GM19240 (cell line): ENCODE data around the gene BIRC2.
"Not testable (repeated sequence)": the region's sequence is repeated elsewhere in the genome, so short reads cannot be mapped to it uniquely, and the experiment has no call there.

ENCODE experiments used
- DNase-seq: peaks from one replicate; pipeline ENCODE4 v3.0.0; 2011; ENCODE audit warnings: low spot score; ENCODE audit not compliant: insufficient read length

BIRC2 gene

DNA sequence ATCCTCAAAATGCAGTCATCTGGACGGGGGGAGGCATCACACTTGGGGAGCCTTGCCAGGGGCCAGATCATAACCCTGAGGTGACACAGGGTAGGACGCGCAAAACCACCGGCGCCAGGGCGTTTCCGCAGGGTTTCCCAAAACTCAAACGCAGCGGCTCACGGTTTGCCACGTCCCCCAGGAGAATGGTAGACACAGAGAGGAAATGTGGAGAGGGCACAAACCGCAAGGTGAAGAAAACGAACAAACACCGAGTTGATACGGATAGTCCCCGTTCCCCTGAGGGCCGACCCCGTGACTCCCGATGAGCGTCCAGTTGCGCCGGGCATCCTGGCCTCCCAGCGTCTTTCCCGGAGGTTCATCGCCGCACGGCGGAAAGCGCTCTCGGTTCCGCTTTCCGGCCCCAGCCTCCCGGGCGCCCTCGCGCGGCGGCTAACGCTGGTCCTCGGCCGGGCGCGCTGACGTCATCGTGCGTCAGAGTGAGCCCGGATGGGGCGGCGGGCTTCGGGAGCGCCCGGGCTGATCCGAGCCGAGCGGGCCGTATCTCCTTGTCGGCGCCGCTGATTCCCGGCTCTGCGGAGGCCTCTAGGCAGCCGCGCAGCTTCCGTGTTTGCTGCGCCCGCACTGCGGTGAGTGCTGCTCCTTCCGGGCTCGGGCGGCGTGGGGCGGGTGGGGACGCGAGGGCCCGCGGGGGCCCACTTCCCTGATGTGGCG lies at the start of gene BIRC2:
Gene BIRC2, plus strand, starts transcription at position 467 of the 714 bp plus-strand sequence. CDS start 2,641 bp downstream, outside the sequence.
- peak; percentile 28 for DNase-seq

DNA sequence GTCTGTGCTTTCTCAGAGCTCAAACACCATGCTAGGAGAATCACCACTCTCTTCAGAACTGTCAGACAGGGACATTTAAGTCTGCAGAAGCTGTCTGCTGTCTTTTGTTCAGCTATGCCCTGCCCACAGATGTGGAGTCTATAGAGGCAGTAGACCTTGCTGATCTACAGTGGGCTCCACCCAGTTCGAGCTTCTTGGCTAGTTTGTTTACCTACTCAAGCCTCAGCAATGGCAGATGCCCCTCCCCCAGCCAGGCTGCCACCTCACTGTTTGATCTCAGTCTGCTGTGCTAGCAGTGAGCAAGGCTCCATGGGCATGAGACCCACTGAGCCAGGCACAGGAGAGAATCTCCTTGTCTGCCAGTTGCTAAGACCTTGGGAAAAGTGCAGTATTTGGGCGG lies 46.2 kb upstream of the BIRC2 start:
- DNase-seq, result not testable (repeated sequence)

DNA sequence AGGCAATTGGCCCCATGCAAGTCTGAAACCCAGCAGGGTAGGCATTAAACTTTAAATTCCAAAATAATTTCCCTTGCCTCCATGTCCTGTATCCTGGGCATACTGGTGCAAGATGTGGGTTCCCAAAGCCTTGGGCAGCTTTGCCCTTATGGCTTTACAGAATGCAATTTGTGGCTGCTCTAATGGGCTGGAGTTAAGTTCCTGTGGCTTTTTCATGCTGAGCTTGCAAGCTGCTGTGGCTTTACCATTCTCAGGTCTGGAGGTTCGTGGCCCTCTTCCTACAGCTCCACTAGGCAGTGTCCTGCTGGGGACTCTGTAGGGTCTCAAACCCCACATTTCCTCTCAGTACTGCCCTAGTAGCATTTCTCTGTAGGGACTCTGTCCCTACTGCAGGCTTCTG lies 44.8 kb upstream of the BIRC2 start:
- no peak for DNase-seq

DNA sequence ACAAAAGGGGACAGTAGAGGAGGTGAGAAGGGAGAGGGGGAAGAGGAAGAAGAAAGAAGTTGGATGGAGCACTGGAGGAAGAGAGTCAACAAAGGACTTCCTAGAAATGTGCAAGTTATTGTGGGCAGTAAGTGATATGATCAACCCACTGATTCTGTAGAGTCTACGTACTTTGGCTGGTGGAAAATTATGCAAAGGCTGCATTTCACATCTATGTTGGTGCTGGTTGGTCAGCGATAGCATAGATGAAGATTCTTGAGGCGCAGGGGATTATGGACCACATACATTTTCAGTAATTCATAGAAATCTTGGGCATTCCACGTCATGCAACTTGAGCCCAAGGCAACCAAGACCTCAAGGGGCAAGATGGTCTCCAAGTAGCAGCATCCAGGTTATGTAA lies 42.3 kb upstream of the BIRC2 start:
- DNase-seq, result no peak

DNA sequence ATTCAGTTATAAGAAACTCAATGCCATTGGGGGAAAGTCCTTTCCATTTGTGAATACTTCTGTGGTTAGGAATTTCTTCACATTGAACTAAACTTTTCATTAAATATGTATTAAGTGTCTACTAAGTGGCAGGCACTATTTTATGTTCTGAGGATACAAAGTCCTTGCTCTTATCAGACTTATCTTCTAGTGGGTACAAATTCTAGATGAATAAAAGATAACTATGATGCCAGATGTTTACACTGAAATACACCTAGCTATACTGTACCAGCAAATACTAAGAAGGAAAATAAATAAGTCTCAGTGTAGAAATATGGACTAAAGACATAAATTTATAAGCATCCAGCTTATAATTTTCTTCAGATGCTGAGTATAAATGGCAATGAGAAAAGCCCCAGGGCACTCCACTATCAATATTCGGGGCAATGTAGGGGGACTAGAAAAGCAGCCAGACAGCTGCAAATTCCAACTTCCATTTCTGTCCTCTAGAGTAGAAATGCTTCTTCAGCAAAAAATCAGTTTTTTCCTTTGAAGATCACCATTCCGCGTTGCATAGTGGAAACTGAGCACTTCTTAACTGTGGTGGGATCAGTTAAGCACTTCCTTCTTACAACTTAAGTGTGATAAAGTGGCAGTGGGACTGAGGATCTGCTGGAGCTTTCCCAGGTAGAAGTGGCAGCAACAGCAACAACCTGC lies 41.5 kb upstream of the BIRC2 start:
- no peak for DNase-seq

DNA sequence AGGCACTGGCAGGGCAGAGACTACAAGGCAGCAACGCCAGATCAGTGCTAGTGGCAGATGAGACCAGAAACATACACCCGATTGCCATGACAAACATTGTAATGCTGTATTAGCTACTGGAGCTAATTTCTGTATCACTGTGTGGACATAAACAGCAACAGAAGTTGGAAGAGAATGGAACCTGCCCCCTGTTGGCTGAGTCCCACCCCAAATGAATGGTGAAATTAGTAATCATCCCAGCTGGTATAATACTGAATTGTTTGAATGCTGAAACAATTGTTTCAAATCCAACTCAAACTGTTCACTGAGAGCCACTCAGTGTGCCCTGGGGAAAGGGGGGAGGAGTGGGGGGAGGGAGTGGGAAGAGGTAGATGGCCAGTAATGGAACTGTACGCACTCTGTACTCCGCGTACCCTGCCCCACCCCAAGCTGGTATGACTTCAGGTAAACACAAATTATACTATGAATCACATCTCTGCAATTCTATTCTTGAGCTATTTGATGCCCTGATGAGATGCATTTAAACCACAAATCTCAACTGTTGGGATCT lies 40.9 kb upstream of the BIRC2 start:
- no peak for DNase-seq

DNA sequence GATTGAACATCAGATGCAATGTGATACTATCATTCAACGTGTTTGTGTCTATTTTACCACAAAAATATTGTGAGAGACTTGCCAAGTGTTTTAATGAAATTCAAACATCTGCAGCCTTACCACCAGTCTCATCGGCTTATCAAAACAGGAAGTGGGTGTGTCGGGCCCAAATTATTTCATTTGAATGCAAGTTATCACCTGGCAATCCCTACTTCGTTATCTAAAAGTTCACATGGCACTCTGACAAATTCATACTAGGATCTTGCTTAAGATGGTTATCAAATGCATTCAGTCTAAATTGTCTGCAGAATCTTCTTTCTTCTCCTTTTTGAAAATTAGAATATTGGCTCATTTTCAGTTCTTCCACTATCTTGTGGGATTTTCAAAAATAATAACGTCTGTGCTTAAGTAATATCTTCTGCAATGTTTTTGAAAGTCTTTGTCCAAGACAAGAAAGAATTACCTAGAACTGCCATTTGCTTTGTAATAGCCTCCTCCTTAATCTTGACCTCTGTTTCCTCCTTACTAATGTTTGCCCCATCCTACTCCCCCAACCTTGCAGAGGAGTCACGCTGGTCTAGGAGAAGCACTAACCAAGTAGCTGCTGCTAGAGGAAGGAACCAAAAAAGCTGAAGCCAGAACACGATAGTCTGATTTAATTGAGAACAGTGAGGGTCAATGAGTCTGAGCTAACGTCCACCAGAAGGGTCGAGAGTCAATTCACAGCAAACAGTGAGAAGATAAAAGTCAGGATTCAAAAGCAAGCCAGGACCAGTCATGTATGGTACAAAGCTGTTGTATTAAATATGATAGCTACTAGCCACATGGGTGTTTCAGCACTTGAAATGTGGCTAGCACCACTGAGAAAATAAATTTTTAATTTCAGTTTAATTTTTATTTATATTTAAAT lies 39.9 kb upstream of the BIRC2 start:
- no peak for DNase-seq

DNA sequence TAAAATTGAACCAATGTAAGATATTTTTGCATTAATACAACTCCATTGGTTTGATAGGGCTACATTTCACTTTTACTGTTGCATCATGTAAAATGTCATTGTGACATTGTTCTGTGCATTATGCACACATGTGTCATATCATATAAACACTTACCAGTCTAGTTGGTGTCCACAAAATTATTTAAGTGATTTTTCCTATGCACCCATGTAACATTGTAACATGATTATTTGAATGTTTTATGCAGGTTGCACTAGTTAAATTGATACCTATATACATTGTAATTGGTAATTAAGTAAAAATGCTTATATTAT lies 39.3 kb upstream of the BIRC2 start:
- DNase-seq, result no peak

DNA sequence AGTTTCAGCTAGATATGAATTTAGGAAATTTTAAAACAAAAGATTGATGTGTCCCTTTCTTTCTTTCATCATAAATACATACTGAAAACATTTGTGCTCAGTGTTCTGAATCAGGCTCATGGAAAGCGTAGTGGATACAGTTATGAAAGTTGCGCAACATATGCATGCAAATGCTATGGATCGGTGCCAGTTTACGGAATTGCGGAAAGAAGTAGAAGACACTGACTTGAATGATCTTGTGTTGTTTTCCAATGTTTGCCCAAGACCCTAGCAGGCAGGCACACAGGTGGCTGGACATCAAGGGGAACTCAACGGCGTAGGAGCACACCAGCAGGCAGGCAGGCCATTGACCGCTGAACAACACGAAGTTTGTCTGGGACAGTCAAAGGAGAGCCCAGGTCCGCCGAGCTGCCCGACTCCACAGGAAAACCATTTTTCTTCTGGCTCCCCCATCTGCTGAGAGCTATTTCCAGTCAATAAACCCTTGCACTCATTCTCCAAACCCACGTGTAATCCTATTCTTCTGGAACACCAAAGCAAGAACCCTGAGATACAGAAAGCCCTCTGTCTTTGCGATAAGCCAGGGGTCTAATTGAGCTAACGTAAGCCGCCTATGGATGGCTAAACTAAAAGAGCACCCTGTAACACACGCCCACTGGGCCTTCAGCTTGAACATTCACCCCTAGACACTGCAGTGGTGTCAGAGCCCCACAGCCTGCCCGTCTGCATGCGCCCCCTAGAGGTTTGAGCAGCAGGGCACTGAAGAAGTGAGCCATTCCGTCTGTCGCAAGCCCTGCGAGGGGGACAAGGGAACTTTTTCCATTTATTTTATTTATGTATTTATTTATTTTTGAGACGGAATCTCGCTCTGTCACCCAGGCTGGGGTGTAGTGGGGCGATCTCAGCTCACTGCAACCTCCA lies 37.1 kb upstream of the BIRC2 start:
- DNase-seq, result no peak

DNA sequence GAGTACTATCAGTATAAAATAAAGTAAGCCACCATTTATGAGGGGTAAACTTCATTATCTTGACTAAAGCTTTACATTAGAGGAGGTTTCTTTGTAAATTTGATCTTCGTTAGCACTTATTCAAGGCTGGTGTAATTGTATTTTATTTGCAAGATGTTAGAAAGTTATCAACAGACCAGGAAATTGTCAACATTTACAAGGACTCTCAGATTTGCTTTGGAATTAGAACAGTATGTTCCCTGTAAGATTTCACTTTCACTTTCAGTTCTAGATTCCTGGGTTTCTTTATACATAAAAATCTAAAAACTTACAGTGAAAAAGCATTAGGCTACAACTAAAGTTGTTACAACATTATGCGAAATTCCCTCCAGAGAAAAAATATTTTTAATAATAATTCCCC lies 34.3 kb upstream of the BIRC2 start:
- DNase-seq, result no peak

DNA sequence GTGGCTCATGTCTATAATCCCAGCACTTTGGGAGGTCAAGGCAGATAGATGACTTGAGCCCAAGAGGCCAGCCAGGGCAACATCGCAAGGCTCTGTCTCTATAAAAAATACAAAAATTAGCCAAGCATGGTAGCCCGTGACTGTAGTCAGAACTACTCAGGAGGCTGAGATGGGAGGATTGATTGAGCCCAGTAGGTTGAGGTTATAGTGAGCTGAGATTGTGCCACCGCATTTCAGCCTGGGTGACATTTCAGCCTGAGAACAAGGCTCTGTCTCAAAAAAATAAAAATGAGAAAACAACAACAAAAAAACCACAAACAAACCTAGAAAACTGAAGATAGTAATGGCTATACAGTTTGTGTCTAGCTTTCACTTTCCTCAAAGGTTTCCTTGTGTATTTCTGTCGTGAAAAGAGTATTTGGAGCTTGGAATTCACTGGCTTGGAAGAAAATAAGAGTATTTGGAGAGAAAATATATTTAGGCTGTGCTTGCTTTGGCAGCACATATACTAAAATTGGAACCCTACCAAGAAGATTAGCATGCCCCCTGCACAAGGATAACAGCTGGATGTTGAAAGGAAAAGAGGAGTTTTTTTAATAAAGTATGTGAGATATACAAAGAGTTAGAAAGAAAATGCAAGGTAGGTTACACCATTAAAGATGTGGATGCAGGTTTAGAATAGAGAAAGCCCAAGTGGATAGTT lies 33.6 kb upstream of the BIRC2 start:
- no peak for DNase-seq

DNA sequence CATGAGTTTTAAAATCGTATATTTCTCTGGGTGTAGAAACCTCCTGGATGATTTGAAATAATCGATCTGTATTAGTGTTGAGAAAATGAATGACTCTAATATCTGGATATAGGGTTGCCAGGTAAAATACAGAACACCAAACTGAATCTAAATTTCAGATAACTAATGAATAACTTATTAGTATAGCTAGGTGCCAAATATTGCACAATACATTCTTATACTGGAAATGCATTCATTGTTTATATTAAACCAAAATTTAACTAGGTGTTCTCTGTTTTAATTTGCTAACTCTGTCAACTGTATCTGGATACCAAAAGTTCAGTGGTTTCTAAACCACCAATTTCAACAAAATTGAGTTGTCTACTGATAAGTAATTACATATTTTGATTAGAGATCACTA lies 32.2 kb upstream of the BIRC2 start:
- no peak for DNase-seq

DNA sequence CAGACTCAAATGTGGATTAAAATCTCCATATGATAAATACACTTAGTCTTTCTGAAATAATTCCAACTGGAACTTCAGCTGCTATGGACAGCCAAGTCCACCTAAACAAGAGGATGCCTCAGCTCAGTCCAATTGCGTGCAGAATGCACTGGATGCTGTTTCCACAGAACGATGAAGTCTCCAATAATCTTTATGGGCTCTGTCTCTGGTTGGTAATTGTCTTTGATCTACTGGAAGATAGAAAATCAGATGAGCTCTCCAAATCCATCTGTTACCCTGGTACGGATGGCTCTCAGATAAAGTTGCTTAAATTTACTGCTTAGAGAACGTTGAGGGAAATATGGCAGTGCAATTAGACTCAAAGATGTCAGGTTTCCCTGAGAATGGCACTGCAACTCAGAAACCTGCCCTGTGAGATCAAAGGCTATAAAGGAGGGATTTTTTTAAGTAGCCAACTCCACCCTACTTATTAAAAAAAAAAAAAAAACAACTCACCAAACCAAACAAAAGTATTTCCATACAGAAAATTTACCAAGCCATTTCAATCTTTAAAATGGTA lies 30.6 kb upstream of the BIRC2 start:
- DNase-seq, result no peak

DNA sequence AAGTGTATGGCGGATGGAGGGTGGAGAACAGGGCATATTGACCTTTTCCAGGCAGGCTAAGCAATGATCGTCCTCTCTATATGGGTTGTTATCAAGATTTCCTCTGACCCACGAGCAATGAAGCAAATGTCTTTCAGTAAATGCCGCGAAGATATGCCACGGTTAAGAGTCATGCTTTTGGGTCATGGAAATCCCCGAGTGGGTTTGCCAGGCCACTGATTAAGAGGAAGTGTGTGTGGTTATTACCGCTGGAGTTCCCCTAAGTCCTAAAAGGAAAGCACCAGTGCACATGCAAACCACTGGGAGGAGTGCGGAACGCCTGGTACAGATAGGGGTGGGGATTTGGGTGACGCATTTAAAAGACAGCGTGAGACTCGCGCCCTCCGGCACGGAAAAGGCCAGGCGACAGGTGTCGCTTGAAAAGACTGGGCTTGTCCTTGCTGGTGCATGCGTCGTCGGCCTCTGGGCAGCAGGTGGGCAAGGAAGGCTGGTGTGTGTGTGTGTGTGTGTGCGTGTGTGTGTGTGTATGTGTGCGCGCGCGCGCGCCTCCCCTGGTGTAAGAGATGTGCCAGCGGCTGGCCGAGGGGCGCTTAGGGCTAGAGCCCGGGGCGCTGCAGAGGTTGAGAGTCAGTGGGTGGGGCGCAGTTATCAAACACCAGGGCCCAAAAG lies 29.8 kb upstream of the BIRC2 start, which contains the start of gene BIRC3:
Gene BIRC3, plus strand, starts transcription at position 386 of the 669 bp plus-strand sequence. CDS start 7,026 bp downstream, outside the sequence.
- peak; percentile 25 for DNase-seq

DNA sequence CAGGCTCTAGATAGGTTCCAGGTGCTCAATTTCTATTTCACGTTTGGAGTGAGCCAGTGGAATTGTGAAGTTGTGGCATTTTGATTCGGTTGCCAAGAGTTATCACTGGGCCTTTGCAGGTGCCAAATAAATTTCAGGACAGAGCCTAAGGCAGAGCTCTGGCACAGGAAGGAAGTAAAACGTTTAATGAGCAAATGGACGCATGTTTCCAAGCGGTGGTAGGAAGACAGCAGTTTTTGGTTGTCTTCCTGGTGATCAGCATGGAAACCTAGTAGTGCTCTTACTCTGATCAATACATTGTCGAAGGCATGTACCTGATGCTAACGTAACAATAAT lies 29.3 kb upstream of the BIRC2 start:
- DNase-seq, result no peak

DNA sequence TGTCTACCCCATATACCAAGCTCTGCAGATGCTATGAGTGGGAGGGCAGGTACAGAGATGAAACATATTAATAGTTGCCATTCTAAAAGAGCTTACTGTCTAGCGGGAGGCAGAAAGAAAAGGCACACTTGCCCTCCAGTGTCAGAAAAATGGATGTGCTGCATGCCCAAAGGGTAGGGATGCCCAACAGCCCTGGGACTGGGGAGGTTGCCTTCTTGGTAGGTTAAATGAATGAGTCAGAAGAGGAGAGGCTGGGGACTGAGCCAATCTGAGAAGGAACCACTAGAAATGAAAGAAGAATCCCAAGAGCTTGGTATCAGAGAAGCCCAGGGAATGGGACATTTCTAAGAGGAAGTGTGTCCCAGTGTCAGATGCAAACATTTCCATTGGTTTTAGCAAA lies 28.5 kb upstream of the BIRC2 start:
- no peak for DNase-seq

DNA sequence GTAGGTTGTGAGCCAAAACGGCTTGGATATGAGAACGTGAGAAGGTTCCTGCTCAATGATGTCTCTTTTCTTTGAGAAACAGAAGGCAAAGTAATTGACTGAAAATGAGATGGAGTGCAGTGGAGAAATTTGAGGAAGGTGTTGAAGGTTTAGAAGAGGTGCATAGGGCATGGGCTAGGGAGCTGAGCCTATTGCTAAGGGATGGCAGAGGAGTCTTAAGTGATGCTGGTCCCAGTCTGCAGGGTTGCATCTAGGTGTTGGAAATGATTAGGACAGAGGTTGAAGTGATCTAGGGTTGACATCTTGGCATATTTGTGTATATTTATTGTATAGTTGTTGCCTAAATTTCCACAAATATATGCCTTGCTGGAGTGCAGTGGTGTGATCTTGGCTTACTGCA lies 27.5 kb upstream of the BIRC2 start:
- no peak for DNase-seq

DNA sequence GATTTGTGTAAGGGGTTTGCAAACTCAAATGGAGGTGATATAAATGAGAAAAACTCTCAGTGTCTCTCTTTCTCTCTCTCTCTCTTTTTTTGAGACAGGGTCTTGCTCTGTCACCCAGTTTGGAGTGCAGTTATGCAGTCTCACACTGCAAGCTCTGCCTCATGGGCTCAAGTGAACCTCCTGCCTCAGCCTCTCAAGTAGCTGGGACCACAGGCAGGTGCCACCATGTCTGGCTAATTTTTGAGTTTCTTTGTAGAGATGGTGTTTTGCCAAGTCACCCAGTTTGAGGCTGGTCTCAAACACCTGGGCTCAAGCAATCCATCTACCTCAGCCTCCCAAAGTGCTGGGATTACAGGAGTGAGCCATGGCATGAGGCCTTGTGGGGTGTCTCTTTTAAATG lies 26.8 kb upstream of the BIRC2 start:
- no peak for DNase-seq

DNA sequence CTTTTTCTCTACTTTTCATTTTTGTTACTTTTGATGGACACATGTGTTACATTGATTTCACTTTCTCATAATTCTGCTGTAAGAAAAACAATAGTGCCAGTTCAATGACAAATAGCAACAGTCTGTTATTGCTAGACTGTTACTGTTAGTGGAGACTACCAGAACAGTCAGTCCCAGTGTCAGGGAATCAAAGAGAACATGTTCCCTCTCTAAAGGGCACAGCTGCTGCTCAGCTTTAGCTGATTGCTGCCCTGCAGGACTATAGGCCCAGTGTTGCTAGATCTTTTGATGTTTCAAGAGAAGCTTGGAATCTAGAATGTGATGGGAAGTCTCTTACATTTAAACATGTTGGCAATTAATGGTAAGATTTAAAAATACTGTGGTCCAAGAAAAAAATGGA lies 26.3 kb upstream of the BIRC2 start:
- no peak for DNase-seq
